Natural killer cell (primary cell): ENCODE measurements around the gene ARL6. TPM values are rescaled to one million over a fixed set of nuclear protein-coding genes. Genes with fewer than 3 reads are reported as not detected.

Experiments used
- ATAC-seq, 3 donors: fragments of 150-1000 bp in 2 of 3; fragments of 200-7000 bp in 1 of 3; cut with Tn5 transposase; 1 replicate in 1 of 3; 2 replicates in 2 of 3; pipeline ENCODE4 v1.10.0; 2021; ENCODE audit warnings: mild to moderate bottlenecking in 2 of 3, moderate library complexity in 2 of 3
- DNase-seq, 2 donors: peaks; one replicate each; pipeline versions ENCODE4 v3.0.0 to v3.0.0-alpha.2; 2013 to 2021; ENCODE audit warnings: mixed read lengths in 1 of 2
- H3K27ac ChIP-seq: one replicate; pipeline ENCODE4 v1.5.1; 2013; ENCODE audit warnings: mild to moderate bottlenecking, low read length
- H3K27me3 ChIP-seq: one replicate; pipeline ENCODE4 v1.6.1; 2013; ENCODE audit warnings: low read length; ENCODE audit not compliant: control insufficient read depth, insufficient read depth
- H3K36me3 ChIP-seq: one replicate; pipeline ENCODE4 v1.6.1; 2013; ENCODE audit warnings: low read length; ENCODE audit not compliant: control insufficient read depth, insufficient read depth
- H3K4me1 ChIP-seq: one replicate; pipeline ENCODE4 v1.6.1; 2013; ENCODE audit warnings: low read length; ENCODE audit not compliant: control insufficient read depth, insufficient read depth
- H3K4me3 ChIP-seq: one replicate; pipeline ENCODE4 v1.5.1; 2013; ENCODE audit warnings: low read length
- H3K9me3 ChIP-seq: one replicate; pipeline ENCODE4 v1.6.1; 2013; ENCODE audit warnings: low read length; ENCODE audit not compliant: control insufficient read depth, insufficient read depth
- H3K27ac Mint-ChIP-seq, 2 donors: one replicate each; pipeline ENCODE4 v1.8.0; 2022; ENCODE audit warnings: mild to moderate bottlenecking in 2 of 2, mixed read lengths in 2 of 2, moderate library complexity in 1 of 2
- H3K27me3 Mint-ChIP-seq, 2 donors: one replicate each; pipeline ENCODE4 v1.8.0; 2022; ENCODE audit warnings: low read depth in 2 of 2, mixed read lengths in 2 of 2
- H3K36me3 Mint-ChIP-seq: one replicate; pipeline ENCODE4 v1.8.0; 2022; ENCODE audit warnings: mixed read lengths
- H3K4me1 Mint-ChIP-seq, 2 donors: one replicate each; pipeline ENCODE4 v1.8.0; 2022; ENCODE audit warnings: mixed read lengths in 2 of 2
- H3K4me3 Mint-ChIP-seq: one replicate; pipeline ENCODE4 v1.8.0; 2022; ENCODE audit warnings: mild to moderate bottlenecking, moderate library complexity, mixed read lengths
- H3K9me3 Mint-ChIP-seq, 2 donors: one replicate each; pipeline ENCODE4 v1.8.0; 2022; ENCODE audit warnings: mixed read lengths in 2 of 2
- WGBS: methylation state at CpG from one replicate; pipeline ENCODE4 v1.1.7; 2013; ENCODE audit warnings: missing lambda C conversion rate; ENCODE audit not compliant: insufficient coverage; 5-methylcytosine and 5-hydroxymethylcytosine counted together
- intact Hi-C: fragments of 100-400 bp; cut with micrococcal nuclease; formaldehyde crosslinking; loops from one replicate; pipeline ENCODE4 v1.14.2; 2022
- total RNA-seq, 4 donors: library from RNA; stranded (reverse); fragments of 120-200 nt in 1 of 4; gene quantifications; one replicate each; pipeline versions ENCODE4 v1.2.3 to v1.2.4, GENCODE V29; 2013 to 2022
- TF ChIP-seq, protein P1 (sequence below): fragments of 200-600 bp; IDR thresholded peaks from one replicate; pipeline ENCODE4 v1.8.0; 2022; ENCODE audit warnings: antibody characterized with exemption

The ARL6 gene, protein sequence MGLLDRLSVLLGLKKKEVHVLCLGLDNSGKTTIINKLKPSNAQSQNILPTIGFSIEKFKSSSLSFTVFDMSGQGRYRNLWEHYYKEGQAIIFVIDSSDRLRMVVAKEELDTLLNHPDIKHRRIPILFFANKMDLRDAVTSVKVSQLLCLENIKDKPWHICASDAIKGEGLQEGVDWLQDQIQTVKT
- 1 to 10 TPM; 2.1 to 4.9 (median 2.3) TPM for total RNA-seq
- 4.7 TPM for total RNA-seq (2013)

DNA sequence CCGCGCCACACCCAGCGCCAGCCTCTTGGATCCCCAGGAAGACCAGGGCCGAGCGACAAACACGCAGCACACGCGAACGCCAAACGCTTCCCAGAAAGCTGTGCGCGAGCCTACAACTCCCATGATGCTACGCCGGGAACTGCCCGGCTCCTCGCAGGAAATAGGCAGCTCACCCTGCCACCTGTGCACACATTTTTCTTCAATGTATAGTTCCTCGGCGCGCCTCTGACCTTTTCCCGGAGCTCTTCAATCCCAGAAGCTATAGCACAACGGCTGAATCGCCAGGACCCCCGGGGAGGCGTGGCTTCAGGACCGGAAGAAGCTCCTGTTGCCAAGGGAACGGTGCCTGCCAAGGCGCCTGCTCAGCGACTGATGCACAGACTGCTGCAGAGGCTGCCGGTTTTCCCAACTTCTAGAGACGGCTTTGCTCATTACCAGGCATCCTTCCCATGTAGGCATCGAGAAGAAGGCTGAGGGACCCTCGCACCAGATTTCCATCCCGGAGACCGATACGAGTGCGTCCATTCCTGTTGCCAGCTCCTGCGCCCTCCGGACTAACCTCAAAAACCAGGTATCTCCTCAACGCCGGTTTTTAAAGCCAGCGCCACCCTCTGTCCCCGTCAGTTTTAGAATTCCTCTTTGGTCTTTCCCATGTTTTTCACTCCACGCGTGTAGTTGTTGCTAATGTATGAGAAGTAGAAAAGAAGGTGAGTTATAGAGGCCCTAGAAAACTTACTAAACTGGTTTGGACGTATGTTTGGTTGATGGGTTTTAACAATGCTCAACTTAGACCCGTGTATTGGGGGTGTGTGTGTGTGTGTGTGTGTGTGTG is at the start of gene ARL6:
Gene ARL6 (plus strand): TSS at position 352 of the 832 bp plus-strand sequence. CDS start 3,350 bp downstream, outside the sequence.
- Histone ChIP-seq H3K27me3 (no peaks in the 10 kb centered on the region), H3K27ac (peak within 1 kb of the TSS; percentile 57), H3K36me3 (no peaks in the 10 kb centered on the region), H3K4me3 (peak within 1 kb of the TSS; percentile 91), H3K4me1 (peaks cover 5% of the 10 kb centered on the region), H3K9me3 (no peaks in the 10 kb centered on the region)
- DNase-seq = peak; percentile 56 to 82
- Mint-ChIP-seq H3K27ac (peak within 1 kb of the TSS; percentile 86 to 91), H3K4me3 (peak within 1 kb of the TSS; percentile 98), H3K36me3 (no peaks in the 10 kb centered on the region), H3K9me3 (no peaks in the 10 kb centered on the region), H3K27me3 (peaks cover 0 to 2% of the 10 kb centered on the region in 2 donors), H3K4me1 (peaks cover 21 to 25% of the 10 kb centered on the region in 2 donors)
- TF ChIP-seq, protein P1, sequence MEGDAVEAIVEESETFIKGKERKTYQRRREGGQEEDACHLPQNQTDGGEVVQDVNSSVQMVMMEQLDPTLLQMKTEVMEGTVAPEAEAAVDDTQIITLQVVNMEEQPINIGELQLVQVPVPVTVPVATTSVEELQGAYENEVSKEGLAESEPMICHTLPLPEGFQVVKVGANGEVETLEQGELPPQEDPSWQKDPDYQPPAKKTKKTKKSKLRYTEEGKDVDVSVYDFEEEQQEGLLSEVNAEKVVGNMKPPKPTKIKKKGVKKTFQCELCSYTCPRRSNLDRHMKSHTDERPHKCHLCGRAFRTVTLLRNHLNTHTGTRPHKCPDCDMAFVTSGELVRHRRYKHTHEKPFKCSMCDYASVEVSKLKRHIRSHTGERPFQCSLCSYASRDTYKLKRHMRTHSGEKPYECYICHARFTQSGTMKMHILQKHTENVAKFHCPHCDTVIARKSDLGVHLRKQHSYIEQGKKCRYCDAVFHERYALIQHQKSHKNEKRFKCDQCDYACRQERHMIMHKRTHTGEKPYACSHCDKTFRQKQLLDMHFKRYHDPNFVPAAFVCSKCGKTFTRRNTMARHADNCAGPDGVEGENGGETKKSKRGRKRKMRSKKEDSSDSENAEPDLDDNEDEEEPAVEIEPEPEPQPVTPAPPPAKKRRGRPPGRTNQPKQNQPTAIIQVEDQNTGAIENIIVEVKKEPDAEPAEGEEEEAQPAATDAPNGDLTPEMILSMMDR = no peak
- intact Hi-C loops = loop anchor here (5.0 kb wide), 1 partner anchor 758 kb away; the partner anchor contains the start of gene CLDND1
- peak; percentile 89 to 90 (median 90) for ATAC-seq
- under 1% methylated on average over 46 of the region's 46 CpGs for WGBS

DNA sequence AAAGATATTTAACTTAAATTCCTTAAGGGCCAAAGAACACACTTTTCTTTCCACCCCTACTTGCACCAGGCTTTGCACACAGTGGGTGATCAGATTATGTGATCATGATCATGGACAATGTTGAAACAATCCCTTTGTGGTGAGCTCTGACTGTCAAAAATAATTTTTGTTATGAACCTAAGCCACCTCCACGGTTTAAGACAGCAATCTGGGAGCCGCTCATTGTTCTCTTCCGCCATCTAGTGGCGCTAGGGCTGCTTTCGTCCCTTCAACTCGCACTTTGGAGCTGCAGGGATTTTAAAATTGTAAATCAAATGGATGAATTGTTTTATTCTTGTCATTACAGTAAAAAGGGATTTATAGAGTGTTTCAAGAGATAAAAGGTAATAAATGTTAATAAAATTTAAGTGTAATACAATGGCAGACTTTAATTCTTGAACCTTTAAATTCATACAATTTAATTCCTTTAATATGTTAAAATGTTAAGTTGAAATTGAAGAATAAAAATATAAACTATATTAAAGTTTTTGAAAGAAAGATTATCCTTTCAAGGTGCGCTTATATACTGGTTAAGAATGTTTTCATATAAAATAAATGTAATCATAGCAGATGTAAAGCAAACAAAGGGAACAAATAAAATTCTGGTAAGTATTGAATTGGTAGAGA is 45.3 kb upstream of the ARL6 start:
- Histone ChIP-seq H3K4me3 (no peak overlapping the region), H3K36me3 (no peaks in the 10 kb centered on the region), H3K4me1 (no peaks in the 10 kb centered on the region), H3K9me3 (no peaks in the 10 kb centered on the region), H3K27me3 (peaks cover 2% of the 10 kb centered on the region), H3K27ac (no peak overlapping the region)
- Mint-ChIP-seq H3K27me3 (peaks cover 0 to 2% of the 10 kb centered on the region in 2 donors), H3K36me3 (no peaks in the 10 kb centered on the region), H3K27ac (no peak overlapping the region), H3K4me3 (no peak overlapping the region), H3K4me1 (no peaks in the 10 kb centered on the region), H3K9me3 (no peaks in the 10 kb centered on the region)
- intact Hi-C loops = no loop called here
- ATAC-seq (peak; percentile 89 to 98 (median 98)), DNase-seq (peak; percentile 39 to 80)
- TF ChIP-seq, protein P1 = peak; percentile 92
- 1% methylated on average over 6 of the region's 7 CpGs for WGBS

DNA sequence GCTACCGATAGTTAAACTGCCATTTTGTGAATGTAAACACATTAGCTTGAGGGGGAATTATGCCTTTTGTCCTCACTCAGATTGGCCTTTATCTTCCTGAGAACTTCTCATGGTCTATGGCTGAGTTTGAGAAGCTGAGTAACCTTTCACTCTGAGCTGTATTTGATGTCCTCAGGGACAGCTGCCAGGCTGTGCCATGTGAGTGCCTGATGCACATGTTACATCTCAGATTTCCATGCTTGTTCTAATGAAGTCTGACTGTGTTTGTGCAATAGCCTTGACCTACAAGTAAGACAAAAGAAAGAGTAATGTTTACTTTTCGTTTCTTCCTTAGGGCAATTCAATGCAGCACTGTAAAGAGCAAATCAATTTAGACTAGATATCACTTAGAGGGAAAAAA is 44.1 kb upstream of the ARL6 start:
- Histone ChIP-seq H3K27me3 (peaks cover 2% of the 10 kb centered on the region), H3K9me3 (no peaks in the 10 kb centered on the region), H3K4me1 (no peaks in the 10 kb centered on the region), H3K36me3 (no peaks in the 10 kb centered on the region), H3K27ac (no peak overlapping the region), H3K4me3 (no peak overlapping the region)
- WGBS = 77% methylated on average over 2 of the region's 2 CpGs
- H3K36me3 Mint-ChIP-seq = no peaks in the 10 kb centered on the region
- no peaks in the 10 kb centered on the region for H3K4me1 Mint-ChIP-seq
- no peak for DNase-seq
- no peak overlapping the region for H3K27ac Mint-ChIP-seq
- intact Hi-C loops = no loop called here
- no peak overlapping the region for H3K4me3 Mint-ChIP-seq
- peaks cover 0 to 2% of the 10 kb centered on the region in 2 donors for H3K27me3 Mint-ChIP-seq
- no peak for ATAC-seq
- TF ChIP-seq, protein P1 = no peak
- H3K9me3 Mint-ChIP-seq = no peaks in the 10 kb centered on the region
